Keratinocyte (primary cell): ENCODE data around the gene CAPN15. TPM values are rescaled to one million over a fixed set of nuclear protein-coding genes. Genes with fewer than 3 reads are reported as not detected.

Experiments used
- DNase-seq: peaks from one replicate; pipeline ENCODE4 v3.0.0-alpha.2; 2011; ENCODE audit warnings: low read depth, missing footprints, low spot score
- FAIRE-seq: peaks from 2 replicates; lab custom pipeline; 2011; peaks lifted over from hg19 to GRCh38; lab: Jason Lieb, UNC
- H2AFZ ChIP-seq: 2 replicates; pipeline ENCODE4 v1.6.0; 2012; ENCODE audit warnings: low read length, control low read depth, inconsistent platforms; ENCODE audit not compliant: control insufficient read depth
- H3K27ac ChIP-seq: 2 replicates; pipeline ENCODE4 v1.5.1; 2011; ENCODE audit warnings: low read length; ENCODE audit not compliant: control insufficient read depth, insufficient read depth
- H3K27me3 ChIP-seq: 3 replicates; pipeline ENCODE4 v1.6.0; 2011; ENCODE audit warnings: low read length; ENCODE audit not compliant: control insufficient read depth, insufficient read depth; ENCODE audit errors: extremely low read depth
- H3K36me3 ChIP-seq, 2 experiments: 2 replicates in 1 of 2; 3 replicates in 1 of 2; pipeline ENCODE4 v1.5.1; 2011; ENCODE audit warnings: low read length in 2 of 2, mild to moderate bottlenecking in 1 of 2; ENCODE audit not compliant: control insufficient read depth in 2 of 2, insufficient read depth in 2 of 2; ENCODE audit errors: extremely low read depth in 1 of 2
- H3K4me1 ChIP-seq: 3 replicates; pipeline ENCODE4 v1.5.1; 2011; ENCODE audit warnings: low read length; ENCODE audit not compliant: control insufficient read depth, insufficient read depth; ENCODE audit errors: extremely low read depth
- H3K4me2 ChIP-seq: 3 replicates; pipeline ENCODE4 v1.6.0; 2011; ENCODE audit warnings: low read depth, low read length; ENCODE audit not compliant: control insufficient read depth, insufficient read depth; ENCODE audit errors: extremely low read depth
- H3K4me3 ChIP-seq, 3 experiments: fragments of 200-600 bp in 1 of 3; sonication (generic) in 1 of 3; 2 replicates in 2 of 3; 3 replicates in 1 of 3; pipeline ENCODE4 v1.5.1; 2011 to 2016; ENCODE audit warnings: low read length in 3 of 3, mild to moderate bottlenecking in 3 of 3, control low read depth in 2 of 3, inconsistent platforms in 1 of 3, low read depth in 1 of 3, mixed read lengths in 1 of 3, mixed run types in 1 of 3, moderate library complexity in 1 of 3; ENCODE audit not compliant: control insufficient read depth in 2 of 3, insufficient read depth in 2 of 3; ENCODE audit errors: extremely low read depth in 1 of 3
- H3K79me2 ChIP-seq: 2 replicates; pipeline ENCODE4 v1.6.0; 2012; ENCODE audit warnings: low read length; ENCODE audit not compliant: control insufficient read depth, insufficient read depth
- H3K9ac ChIP-seq: 3 replicates; pipeline ENCODE4 v1.6.0; 2011; ENCODE audit warnings: low read length; ENCODE audit not compliant: control insufficient read depth, insufficient read depth; ENCODE audit errors: extremely low read depth
- H3K9me1 ChIP-seq: 3 replicates; pipeline ENCODE4 v1.6.0; 2011; ENCODE audit warnings: low read length; ENCODE audit not compliant: control insufficient read depth, insufficient read depth; ENCODE audit errors: extremely low read depth
- H3K9me3 ChIP-seq: 2 replicates; pipeline ENCODE4 v1.5.1; 2012; ENCODE audit warnings: low read depth, low read length; ENCODE audit not compliant: control insufficient read depth
- H4K20me1 ChIP-seq: 3 replicates; pipeline ENCODE4 v1.6.0; 2011; ENCODE audit warnings: low read length; ENCODE audit not compliant: control insufficient read depth, insufficient read depth; ENCODE audit errors: extremely low read depth
- CTCF ChIP-seq, 3 experiments: IDR thresholded peaks in 1 of 3; conservative IDR thresholded peaks in 1 of 3; optimal IDR thresholded peaks in 1 of 3; 2 replicates in 2 of 3; 3 replicates in 1 of 3; pipeline versions ENCODE3 to v1.5.1; 2011; ENCODE audit warnings: low read length in 3 of 3, mild to moderate bottlenecking in 3 of 3, moderate library complexity in 2 of 3, control low read depth in 1 of 3, inconsistent platforms in 1 of 3; ENCODE audit not compliant: insufficient read depth in 2 of 3; ENCODE audit errors: extremely low read depth in 1 of 3
- EZH2 ChIP-seq: IDR thresholded peaks from one replicate; pipeline ENCODE4 v1.6.1; 2012; ENCODE audit warnings: inconsistent platforms, mild to moderate bottlenecking, low read length, moderate library complexity
- dilution Hi-C: fragments of 300-500 bp; cut with MboI; formaldehyde crosslinking; loops from one replicate; pipeline ENCODE4 v1.7.0; 2020; ENCODE audit warnings: low sequenced_read_pairs; ENCODE audit not compliant: extremely low pct_ligation_motif_present
- polyA plus RNA-seq, 5 experiments: library from polyadenylated mRNA; depleted of rRNA in 3 of 5; stranded (reverse) in 3 of 5; stranded (forward) in 1 of 5; unstranded in 1 of 5; fragments of >200 nt; gene quantifications; 1 replicate in 1 of 5; 2 replicates in 3 of 5; 3 replicates in 1 of 5; pipeline versions ENCODE4 v1.2.1 to v1.2.3, GENCODE V29; 2011 to 2012; ENCODE audit warnings: missing spikeins in 2 of 5, low read depth in 1 of 5, low replicate concordance in 1 of 5

The CAPN15 gene
- polyA plus RNA-seq, 1 donor (not counting 4 experiments of a cell fraction or from before 2014, with no cell fraction given), result 7.9 TPM

GRCh38 chr16:552171-552570, 24.7 kb downstream of the CAPN15 start:
- Histone ChIP-seq H3K4me3 (no peak overlapping the region), H3K27me3 (no peaks in the 10 kb centered on the region), H3K9me3 (no peaks in the 10 kb centered on the region), H2AFZ (no peak overlapping the region), H3K4me1 (peaks cover 12% of the 10 kb centered on the region), H4K20me1 (peaks cover 9% of the 10 kb centered on the region), H3K79me2 (peaks cover 13% of the 10 kb centered on the region), H3K4me2 (no peak overlapping the region), H3K27ac (no peak overlapping the region), H3K9ac (no peak overlapping the region), H3K9me1 (no peaks in the 10 kb centered on the region), H3K36me3 (peaks cover 8 to 14% of the 10 kb centered on the region in 2 experiments)
- DNase-seq, result no peak
- TF ChIP-seq CTCF (optimal IDR thresholded peaks at IDR 0.05 in 1 of 3, IDR thresholded peaks at IDR 0.05 in 1 of 3, conservative IDR thresholded peaks at IDR 0.05 in 1 of 3; ENCODE audit: extremely low read depth in 1 of 3, insufficient read depth in 2 of 3, low read length in 3 of 3) (no peak), EZH2 (no peak)
- dilution Hi-C loops, result no loop called here
- no peak for FAIRE-seq

DNA sequence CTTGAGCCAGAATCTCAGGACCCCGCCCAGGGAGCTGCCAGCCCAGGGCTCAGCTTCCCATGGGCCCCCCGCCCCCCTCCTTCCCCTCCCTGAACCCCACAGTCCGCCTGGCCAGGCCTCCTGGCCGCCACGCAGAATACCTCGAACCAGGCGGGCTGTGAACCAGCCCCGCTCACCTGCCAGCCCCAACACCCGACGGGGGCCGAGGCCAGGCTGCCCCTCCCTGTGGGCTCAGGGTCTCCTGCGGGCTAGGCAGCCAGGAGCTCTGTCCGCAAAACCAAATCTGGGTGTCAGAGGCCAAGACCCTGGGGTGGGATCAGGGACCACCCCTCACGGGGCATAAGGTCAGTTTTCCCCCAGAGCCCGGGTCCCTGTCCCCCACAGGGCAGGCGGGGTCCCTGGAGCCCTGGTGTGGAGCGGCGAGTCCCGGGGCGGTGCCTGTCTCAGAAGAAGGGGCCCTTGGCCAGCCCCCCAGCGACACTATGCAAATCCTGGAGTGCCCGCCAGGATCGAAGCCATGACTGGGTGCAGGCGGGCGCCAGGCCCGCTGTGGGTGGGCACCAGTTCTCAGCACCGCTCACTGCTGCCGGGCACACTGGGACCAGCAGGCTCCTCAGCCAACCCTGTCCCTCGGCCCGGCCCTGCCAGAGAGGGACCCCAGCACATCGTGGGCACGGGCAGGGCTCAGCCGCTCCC, 26.2 kb downstream of the CAPN15 start:
- Histone ChIP-seq H3K4me1 (peaks cover 12% of the 10 kb centered on the region), H4K20me1 (peaks cover 3% of the 10 kb centered on the region), H3K9ac (no peak overlapping the region), H2AFZ (no peak overlapping the region), H3K9me1 (no peaks in the 10 kb centered on the region), H3K9me3 (no peaks in the 10 kb centered on the region), H3K27me3 (peaks cover 13% of the 10 kb centered on the region), H3K4me2 (no peak overlapping the region), H3K4me3 (no peak overlapping the region), H3K27ac (no peak overlapping the region), H3K79me2 (peaks cover 5% of the 10 kb centered on the region), H3K36me3 (peaks cover 3 to 5% of the 10 kb centered on the region in 2 experiments)
- no peak for FAIRE-seq
- dilution Hi-C loops, result no loop called here
- TF ChIP-seq CTCF (optimal IDR thresholded peaks at IDR 0.05 in 1 of 3, IDR thresholded peaks at IDR 0.05 in 1 of 3, conservative IDR thresholded peaks at IDR 0.05 in 1 of 3; ENCODE audit: extremely low read depth in 1 of 3, insufficient read depth in 2 of 3, low read length in 3 of 3), result no peak
- no peak for TF ChIP-seq EZH2
- no peak for DNase-seq
